HepG2 (cell line): ENCODE results near the gene ZNF221. TPM values are rescaled to one million over a fixed set of nuclear protein-coding genes. Genes with fewer than 3 reads are reported as not detected.

ENCODE experiments used
- ARNT2 ChIP-seq: sonication (generic); formaldehyde crosslinking; IDR thresholded peaks from 2 replicates; pipeline ENCODE4 v1.8.0; 2022; ENCODE audit warnings: mild to moderate bottlenecking, low read depth, missing genetic modification reagents, moderate library complexity
- CBFB ChIP-seq: sonication (generic); formaldehyde crosslinking; IDR thresholded peaks from 2 replicates; pipeline ENCODE4 v1.4.0; 2020; ENCODE audit warnings: missing genetic modification reagents
- CBX5 ChIP-seq: sonication (generic); formaldehyde crosslinking; IDR thresholded peaks from 2 replicates; pipeline ENCODE4 v1.4.0; 2020; ENCODE audit warnings: missing genetic modification reagents, borderline replicate concordance
- CENPBD1 ChIP-seq: sonication (generic); formaldehyde crosslinking; IDR thresholded peaks from 2 replicates; pipeline ENCODE4 v1.8.0; 2022; ENCODE audit warnings: missing genetic modification reagents, low read depth, mild to moderate bottlenecking, borderline replicate concordance
- DNMT3B ChIP-seq: conservative IDR thresholded peaks from 2 replicates; pipeline ENCODE4 v1.6.1; 2016; ENCODE audit warnings: missing biosample characterization, control low read depth
- HES4 ChIP-seq: sonication (generic); formaldehyde crosslinking; IDR thresholded peaks from 2 replicates; pipeline ENCODE4 v1.9.0; 2021; ENCODE audit warnings: mild to moderate bottlenecking, missing genetic modification reagents, borderline replicate concordance
- HHEX ChIP-seq: IDR thresholded peaks from 2 replicates; pipeline ENCODE4 v1.6.1; 2016; ENCODE audit warnings: control low read depth
- HMG20A ChIP-seq: IDR thresholded peaks from 2 replicates; pipeline ENCODE4 v1.6.1; 2016; ENCODE audit warnings: borderline replicate concordance
- HMGXB3 ChIP-seq: sonication (generic); formaldehyde crosslinking; IDR thresholded peaks from 2 replicates; pipeline ENCODE4 v1.4.0; 2020; ENCODE audit warnings: missing genetic modification reagents, borderline replicate concordance
- IRF1 ChIP-seq: sonication (generic); formaldehyde crosslinking; IDR thresholded peaks from 2 replicates; pipeline ENCODE4 v1.4.0; 2020; ENCODE audit warnings: low read depth, mild to moderate bottlenecking, missing genetic modification reagents
- JUN ChIP-seq: sonication (generic); formaldehyde crosslinking; IDR thresholded peaks from 2 replicates; pipeline ENCODE4 v1.4.0; 2020; ENCODE audit warnings: mild to moderate bottlenecking, missing genetic modification reagents
- MLX ChIP-seq: IDR thresholded peaks from 2 replicates; pipeline ENCODE4 v1.6.1; 2016
- MTERF4 ChIP-seq: sonication (generic); formaldehyde crosslinking; IDR thresholded peaks from 2 replicates; pipeline ENCODE4 v1.8.0; 2023; ENCODE audit warnings: mild to moderate bottlenecking, missing genetic modification reagents
- SIN3A ChIP-seq: IDR thresholded peaks from 2 replicates; pipeline ENCODE4 v1.6.1; 2011; ENCODE audit warnings: low read depth, mild to moderate bottlenecking, control low read depth, low read length, borderline replicate concordance
- TOE1 ChIP-seq: sonication (generic); formaldehyde crosslinking; IDR thresholded peaks from 2 replicates; pipeline ENCODE4 v1.4.0; 2020; ENCODE audit warnings: mild to moderate bottlenecking, missing genetic modification reagents
- ZKSCAN5 ChIP-seq: sonication (generic); formaldehyde crosslinking; IDR thresholded peaks from 2 replicates; pipeline ENCODE4 v1.5.1; 2020; ENCODE audit warnings: mild to moderate bottlenecking, missing genetic modification reagents
- ZNF136 ChIP-seq: sonication (generic); formaldehyde crosslinking; IDR thresholded peaks from 2 replicates; pipeline ENCODE4 v1.8.1; 2022; ENCODE audit warnings: low read depth, mild to moderate bottlenecking, moderate library complexity, missing genetic modification reagents
- ZNF160 ChIP-seq: sonication (generic); formaldehyde crosslinking; IDR thresholded peaks from 2 replicates; pipeline ENCODE4 v1.8.0; 2022; ENCODE audit warnings: mild to moderate bottlenecking, inconsistent platforms, missing genetic modification reagents
- ZNF205 ChIP-seq: IDR thresholded peaks from 2 replicates; pipeline ENCODE4 v1.6.1; 2018; ENCODE audit warnings: missing biosample characterization, missing genetic modification reagents
- ZNF484 ChIP-seq: sonication (generic); formaldehyde crosslinking; IDR thresholded peaks from 2 replicates; pipeline ENCODE4 v1.5.1; 2020; ENCODE audit warnings: mild to moderate bottlenecking, low read depth, missing genetic modification reagents, borderline replicate concordance
- ZNF577 ChIP-seq: sonication (generic); formaldehyde crosslinking; IDR thresholded peaks from 2 replicates; pipeline ENCODE4 v1.4.0; 2020; ENCODE audit warnings: mild to moderate bottlenecking, low read depth, missing genetic modification reagents, borderline replicate concordance
- ZNF660 ChIP-seq: sonication (generic); formaldehyde crosslinking; IDR thresholded peaks from 2 replicates; pipeline ENCODE4 v1.5.1; 2020; ENCODE audit warnings: mild to moderate bottlenecking, low read depth, missing genetic modification reagents, borderline replicate concordance
- polyA plus RNA-seq, 8 experiments: library from polyadenylated mRNA; depleted of rRNA in 3 of 8; stranded (reverse) in 7 of 8; unstranded in 1 of 8; fragments of >200 nt; fragmentation: Illumina TruSeq in 4 of 8; extraction: Trizol in 4 of 8; gene quantifications; 2 replicates each; pipeline versions ENCODE4 v1.2.1 to v1.2.3, GENCODE V29; 2011 to 2016; ENCODE audit warnings: low read depth in 4 of 8, missing spikeins in 1 of 8, mixed read lengths in 1 of 8; ENCODE audit not compliant: insufficient read depth in 1 of 8
- total RNA-seq, 5 experiments: library from RNA; depleted of rRNA; stranded (reverse); fragments of >200 nt; fragmentation: Illumina TruSeq; extraction: Trizol; gene quantifications; 2 replicates each; pipeline ENCODE4 v1.2.3, GENCODE V29; 2016; ENCODE audit warnings: low read depth in 1 of 5

The ZNF221 gene
- total and polyA plus RNA-seq, 2 of the 13 experiments (the other 11 are each of a cell fraction or from before 2014, with no cell fraction given) = 0.48 to 3.4 TPM

GRCh38 chr19:44002566-44003460 lies 51.8 kb downstream of the ZNF221 start, which contains the start of gene ZNF230 (continued):
- TF ChIP-seq ZKSCAN5 (CRISPR knock-in tag) (no peak), HHEX (CRISPR knock-in tag) (no peak), ZNF160 (CRISPR knock-in tag) (no peak), DNMT3B (CRISPR knock-in tag) (no peak), SIN3A (peak; percentile 84), MLX (CRISPR knock-in tag) (no peak), TOE1 (no peak), CENPBD1 (CRISPR knock-in tag) (no peak), CBX5 (no peak), ZNF660 (CRISPR knock-in tag) (no peak), ZNF484 (CRISPR knock-in tag) (no peak), HES4 (no peak), IRF1 (CRISPR knock-in tag) (no peak), ZNF205 (CRISPR knock-in tag) (no peak), MTERF4 (CRISPR knock-in tag) (peak; percentile 73; the same call in 1 of the 2 replicates), ARNT2 (no peak; the same call in 1 of the 2 replicates), ZNF136 (CRISPR knock-in tag) (no peak), HMG20A (CRISPR knock-in tag) (no peak), JUN (no peak), CBFB (CRISPR knock-in tag) (0 out of 2 replicates have a peak, but pooled peaks have one; percentile 50), HMGXB3 (CRISPR knock-in tag) (no peak), ZNF577 (no peak)
